HG03025 (cell line): ENCODE data around the gene FLACC1.
A peak's percentile ranks its signal among the peaks of the same experiment; 100 is the strongest.

Experiments
- ATAC-seq: cut with Tn5 transposase; IDR thresholded peaks from one replicate; pipeline ENCODE4 v1.9.1; 2021; ENCODE audit warnings: mild to moderate bottlenecking, moderate library complexity; ENCODE audit not compliant: unreplicated experiment, low FRiP score

The FLACC1 gene

GRCh38 chr2:201280191-201281040, 76.7 kb downstream of the FLACC1 start:
- no peak for ATAC-seq

- ATAC-seq = no peak
Measured at GRCh38 chr2:201279079-201279478, 78.1 kb downstream of the FLACC1 start.

GRCh38 chr2:201276511-201276910, 80.6 kb downstream of the FLACC1 start:
- no peak for ATAC-seq

- no peak for ATAC-seq
Measured at GRCh38 chr2:201275990-201276389, 81.2 kb downstream of the FLACC1 start.

GRCh38 chr2:201275069-201275468, 82.1 kb downstream of the FLACC1 start:
- no peak for ATAC-seq

- no peak for ATAC-seq
Measured at GRCh38 chr2:201273330-201273983, 83.7 kb downstream of the FLACC1 start.

GRCh38 chr2:201271917-201272316, 85.2 kb downstream of the FLACC1 start:
- no peak for ATAC-seq

GRCh38 chr2:201270293-201271001, 86.7 kb downstream of the FLACC1 start:
- ATAC-seq = no peak

GRCh38 chr2:201269764-201270163, 87.4 kb downstream of the FLACC1 start:
- no peak for ATAC-seq

GRCh38 chr2:201267278-201268030, 89.7 kb downstream of the FLACC1 start:
- ATAC-seq = no peak

GRCh38 chr2:201266629-201267028, 90.5 kb downstream of the FLACC1 start:
- ATAC-seq = no peak

- no peak for ATAC-seq
Measured at GRCh38 chr2:201264472-201265173, 92.5 kb downstream of the FLACC1 start.

GRCh38 chr2:201263779-201264178, 93.4 kb downstream of the FLACC1 start:
- no peak for ATAC-seq

- ATAC-seq = no peak
Measured at GRCh38 chr2:201262718-201263117, 94.4 kb downstream of the FLACC1 start.

- ATAC-seq = no peak
Measured at GRCh38 chr2:201261906-201262305, 95.2 kb downstream of the FLACC1 start.

GRCh38 chr2:201261471-201261870, 95.7 kb downstream of the FLACC1 start:
- ATAC-seq = no peak

- ATAC-seq = no peak
Measured at GRCh38 chr2:201260302-201260800, 96.8 kb downstream of the FLACC1 start, which contains the start of gene CASP8. CASP8 (plus strand) TSS chr2:201260536; CDS start chr2:201266487, 5,951 bp downstream.

GRCh38 chr2:201258666-201259615, 98.2 kb downstream of the FLACC1 start:
- peak; percentile 0 for ATAC-seq
